Glomerular visceral epithelial cell (primary cell): ENCODE data around the gene GPR135.

Experiments
- DNase-seq: peaks from one replicate; pipeline ENCODE4 v3.0.0-alpha.2; 2016; ENCODE audit errors: extremely low spot score

The GPR135 gene

GRCh38 chr14:59465316-59466135 lies at the start of gene GPR135:
Gene GPR135, minus strand, starts transcription at chr14:59465380. Its CDS starts 154 bp downstream, at chr14:59465226.
- DNase-seq = no peak

- peak; percentile 35 for DNase-seq
Observed at GRCh38 chr14:59511916-59512575, 46.9 kb upstream of the GPR135 start.

- DNase-seq = no peak
Observed at GRCh38 chr14:59510966-59511365, 45.8 kb upstream of the GPR135 start.

- DNase-seq = no peak
Observed at GRCh38 chr14:59510001-59510400, 44.8 kb upstream of the GPR135 start.

- no peak for DNase-seq
Observed at GRCh38 chr14:59509101-59509500, 43.9 kb upstream of the GPR135 start.

GRCh38 chr14:59507752-59508103 lies 42.5 kb upstream of the GPR135 start:
- DNase-seq = no peak

- DNase-seq = peak; percentile 50
Observed at GRCh38 chr14:59507063-59507751, 42.0 kb upstream of the GPR135 start.

GRCh38 chr14:59503256-59503655 lies 38.1 kb upstream of the GPR135 start:
- DNase-seq = no peak

- no peak for DNase-seq
Observed at GRCh38 chr14:59500732-59501131, 35.6 kb upstream of the GPR135 start.

GRCh38 chr14:59492384-59492783 lies 27.2 kb upstream of the GPR135 start:
- DNase-seq = no peak

- no peak for DNase-seq
Observed at GRCh38 chr14:59490756-59491155, 25.6 kb upstream of the GPR135 start.

- DNase-seq = no peak
Observed at GRCh38 chr14:59484639-59485175, 19.5 kb upstream of the GPR135 start.

GRCh38 chr14:59483819-59484638 lies 18.8 kb upstream of the GPR135 start, which contains the start of the genes JKAMP and L3HYPDH:
Gene JKAMP, plus strand, starts transcription at chr14:59484517. Its CDS starts 73 bp downstream, at chr14:59484590.
Gene L3HYPDH, minus strand, starts transcription at chr14:59484408. Its CDS starts 92 bp downstream, at chr14:59484316.
- peak; percentile 95 for DNase-seq

- peak; percentile 75 for DNase-seq
Observed at GRCh38 chr14:59483363-59483762, 18.2 kb upstream of the GPR135 start.

GRCh38 chr14:59482541-59483331 lies 17.6 kb upstream of the GPR135 start:
- peak; percentile 95 for DNase-seq

GRCh38 chr14:59481871-59482540 lies 16.8 kb upstream of the GPR135 start:
- peak; percentile 5 for DNase-seq

GRCh38 chr14:59481407-59481806 lies 16.2 kb upstream of the GPR135 start:
- DNase-seq = no peak

GRCh38 chr14:59480166-59480565 lies 15.0 kb upstream of the GPR135 start:
- DNase-seq = no peak

- no peak for DNase-seq
Observed at GRCh38 chr14:59478540-59478939, 13.4 kb upstream of the GPR135 start.

GRCh38 chr14:59475709-59476108 lies 10.5 kb upstream of the GPR135 start:
- no peak for DNase-seq
